DMS153 treated with DMSO at 0.1 percent for 48 hours (cell line): Measurements from ENCODE around the gene FAR2.
"Not testable (repeated sequence)": the region's sequence is repeated elsewhere in the genome, so short reads cannot be mapped to it uniquely, and the experiment has no call there.

Experiments
- DNase-seq: peaks from one replicate; lab custom pipeline; 2025; ENCODE audit not compliant: unreplicated experiment; lab: John Stamatoyannopoulos, UW

FAR2 gene

DNA sequence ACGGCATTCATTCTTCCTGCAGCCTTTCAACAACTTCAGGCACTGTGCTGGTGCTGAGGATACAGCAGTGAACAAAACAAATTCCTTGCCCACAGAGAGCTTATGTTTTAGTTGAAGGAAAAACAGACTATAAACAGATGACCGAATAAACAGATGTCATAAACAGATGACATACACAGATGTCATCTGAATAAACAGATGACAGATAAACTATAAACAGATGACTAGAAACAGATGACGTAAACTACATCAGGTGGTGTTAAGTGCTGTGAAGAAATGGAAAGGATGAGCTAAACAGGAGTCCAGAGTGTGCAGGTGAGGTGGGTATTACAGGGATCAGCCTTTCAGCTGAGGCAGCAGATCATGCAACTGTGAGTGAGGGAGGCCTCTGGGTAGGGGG is 80.9 kb downstream of the FAR2 start:
- no peak for DNase-seq

DNA sequence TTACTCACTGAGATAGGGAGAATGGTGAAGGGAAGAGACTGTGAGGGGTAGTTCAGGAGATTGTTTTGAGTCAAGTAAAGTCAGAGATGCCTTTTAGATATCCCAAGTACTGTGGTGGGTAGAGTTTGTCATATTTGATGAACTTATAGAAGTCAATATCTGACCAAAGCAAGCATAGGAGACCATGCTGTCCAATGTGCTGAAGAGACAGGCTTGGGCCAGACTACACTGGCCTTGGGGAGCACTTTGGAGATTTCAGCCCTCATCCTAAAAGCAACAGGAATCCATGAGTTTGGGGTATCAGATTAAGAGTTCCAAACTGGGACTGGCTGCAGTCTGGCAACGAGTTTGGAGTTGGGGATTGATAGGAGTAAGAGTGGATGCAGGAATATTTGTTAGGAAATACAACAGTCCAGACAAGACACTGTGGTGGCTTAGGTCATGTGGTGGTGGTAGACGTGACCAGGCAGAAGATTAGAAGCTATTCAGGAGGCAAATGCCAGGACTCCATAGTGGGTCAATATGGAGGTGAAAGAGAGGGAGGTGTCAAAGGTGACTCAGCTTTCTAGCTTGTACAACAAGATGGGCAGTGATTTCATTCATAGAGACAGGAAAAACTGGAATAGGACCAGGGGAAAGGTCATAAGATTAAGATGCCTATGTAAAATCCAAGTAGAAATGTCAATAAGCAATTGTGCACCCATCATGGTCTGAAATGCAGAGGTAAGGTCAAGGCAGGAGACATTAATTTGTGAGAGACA is 81.9 kb downstream of the FAR2 start:
- no peak for DNase-seq

DNA sequence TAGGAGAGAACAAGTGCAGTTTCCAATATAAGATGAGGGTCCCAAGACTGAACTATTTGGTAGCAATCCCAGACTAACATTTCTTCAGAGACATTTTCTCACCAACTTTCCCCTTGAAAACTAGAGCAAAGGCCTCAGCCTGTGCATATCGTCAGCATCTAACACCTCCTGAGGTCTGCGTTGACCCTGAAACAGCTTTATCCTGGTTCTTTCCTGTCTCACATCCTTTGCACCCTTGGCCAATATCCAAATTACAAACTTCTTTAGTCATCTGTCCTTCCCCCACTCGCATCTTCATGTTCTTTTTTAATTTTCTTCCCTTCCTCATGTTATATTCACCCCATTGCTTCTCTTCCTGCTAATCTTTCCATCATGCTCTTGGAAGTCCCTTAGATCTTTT is 83.0 kb downstream of the FAR2 start:
- no peak for DNase-seq

DNA sequence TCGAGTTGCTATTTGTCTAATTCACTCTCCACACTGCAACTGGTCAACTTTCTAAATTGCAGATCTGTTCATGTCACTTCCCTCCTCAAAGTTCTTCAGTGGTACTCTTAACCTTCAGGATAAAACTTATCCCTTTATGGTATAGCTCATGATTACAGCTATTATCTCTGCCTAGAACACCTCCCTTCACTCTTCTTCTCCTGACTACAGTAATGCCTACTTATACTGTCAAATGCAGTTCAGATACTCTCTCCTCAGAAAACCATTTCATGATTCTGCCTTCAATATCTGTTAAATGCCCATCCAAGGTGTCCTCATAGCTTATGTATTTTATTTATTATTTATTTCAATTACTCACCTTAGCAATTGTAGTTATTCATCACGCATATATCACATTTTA is 85.5 kb downstream of the FAR2 start:
- DNase-seq, result no peak

DNA sequence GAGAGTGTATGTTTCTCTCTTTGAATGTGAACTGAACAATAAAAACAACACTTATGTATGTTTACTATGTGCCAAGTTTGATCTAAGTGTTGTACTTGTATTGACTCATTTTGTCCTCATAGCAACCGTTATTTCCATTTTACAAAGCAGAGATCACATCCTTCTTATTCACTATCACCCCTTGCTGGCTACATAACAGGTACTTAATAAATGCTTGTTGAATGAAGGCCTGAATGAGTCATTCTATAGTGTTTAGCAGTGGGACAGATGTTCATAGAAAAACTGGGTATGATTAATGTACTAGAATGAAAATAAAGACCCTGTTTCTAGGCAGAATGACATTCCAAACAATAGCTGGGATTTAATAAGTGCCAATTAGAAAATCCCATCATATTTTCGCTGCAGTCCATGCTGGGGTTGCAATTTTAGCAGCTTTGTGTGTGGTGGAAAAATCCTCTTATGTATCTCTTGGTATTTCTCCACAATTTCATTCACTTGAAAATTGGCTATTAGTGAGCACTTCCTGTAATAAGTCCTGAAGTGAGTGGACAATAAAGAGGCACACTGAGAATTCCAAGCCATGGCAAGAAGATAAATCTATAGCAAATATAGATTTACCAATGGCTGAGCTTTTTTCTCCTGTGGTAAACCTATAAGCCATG is 86.0 kb downstream of the FAR2 start:
- no peak for DNase-seq

DNA sequence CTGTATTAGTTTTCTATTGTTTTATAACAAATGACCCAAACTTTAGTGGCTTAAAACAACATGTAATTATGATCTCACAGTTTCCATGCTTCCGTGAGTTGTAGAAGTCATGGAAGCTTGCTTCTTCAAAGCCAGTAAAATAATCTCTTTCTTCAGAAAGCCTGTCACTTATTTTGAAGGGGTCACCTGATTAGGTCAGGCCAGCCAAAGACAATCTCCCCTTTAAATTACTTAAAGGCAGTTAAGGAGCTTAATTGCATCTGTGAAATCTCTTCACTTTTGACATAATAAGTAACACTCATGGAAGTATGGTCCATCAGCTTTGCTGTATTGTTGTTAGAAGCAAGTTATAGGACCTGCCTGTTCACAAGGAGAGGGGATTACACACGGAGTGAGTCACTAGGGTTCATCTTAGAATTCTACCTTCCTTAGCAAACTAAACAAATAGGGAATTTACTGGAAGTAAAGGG is 89.8 kb downstream of the FAR2 start:
- no peak for DNase-seq

DNA sequence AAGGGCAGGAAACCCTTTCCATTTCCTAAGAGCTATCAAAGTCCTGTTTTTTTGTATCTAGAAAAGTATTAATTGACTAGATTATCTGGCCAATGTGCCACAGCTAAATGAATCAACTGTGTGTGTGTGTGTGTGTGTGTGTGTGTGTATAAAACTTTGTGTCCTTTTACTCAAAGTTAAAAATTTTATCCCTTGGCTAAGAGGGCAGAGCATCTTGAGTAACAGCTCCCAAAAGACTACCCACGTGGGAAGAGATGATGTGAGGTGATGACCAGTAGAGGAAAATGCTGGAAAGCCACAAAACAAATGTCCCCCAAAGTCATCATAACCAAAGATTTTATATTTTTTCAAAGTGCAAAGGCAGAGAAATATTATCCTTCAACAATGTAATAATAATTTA is 90.3 kb downstream of the FAR2 start:
- DNase-seq, result no peak

DNA sequence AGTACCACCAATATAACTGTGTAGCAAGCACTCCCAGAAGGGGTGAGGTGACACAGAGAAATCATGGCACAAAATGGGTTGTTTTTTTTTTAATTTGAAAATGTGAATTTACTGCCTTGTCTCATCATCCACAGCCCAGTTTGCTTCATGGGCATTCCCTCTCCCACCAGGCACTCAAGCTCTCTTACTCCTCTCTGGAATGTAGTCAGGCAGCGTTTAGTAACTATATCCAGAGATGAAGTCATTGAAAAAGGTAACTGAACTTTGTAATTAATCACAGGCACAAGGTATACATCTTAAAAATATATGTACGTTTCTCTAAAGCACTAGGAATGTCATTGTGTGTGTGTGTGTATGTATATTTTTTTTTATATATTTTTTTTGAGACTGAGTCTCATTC is 91.4 kb downstream of the FAR2 start:
- DNase-seq, result no peak

DNA sequence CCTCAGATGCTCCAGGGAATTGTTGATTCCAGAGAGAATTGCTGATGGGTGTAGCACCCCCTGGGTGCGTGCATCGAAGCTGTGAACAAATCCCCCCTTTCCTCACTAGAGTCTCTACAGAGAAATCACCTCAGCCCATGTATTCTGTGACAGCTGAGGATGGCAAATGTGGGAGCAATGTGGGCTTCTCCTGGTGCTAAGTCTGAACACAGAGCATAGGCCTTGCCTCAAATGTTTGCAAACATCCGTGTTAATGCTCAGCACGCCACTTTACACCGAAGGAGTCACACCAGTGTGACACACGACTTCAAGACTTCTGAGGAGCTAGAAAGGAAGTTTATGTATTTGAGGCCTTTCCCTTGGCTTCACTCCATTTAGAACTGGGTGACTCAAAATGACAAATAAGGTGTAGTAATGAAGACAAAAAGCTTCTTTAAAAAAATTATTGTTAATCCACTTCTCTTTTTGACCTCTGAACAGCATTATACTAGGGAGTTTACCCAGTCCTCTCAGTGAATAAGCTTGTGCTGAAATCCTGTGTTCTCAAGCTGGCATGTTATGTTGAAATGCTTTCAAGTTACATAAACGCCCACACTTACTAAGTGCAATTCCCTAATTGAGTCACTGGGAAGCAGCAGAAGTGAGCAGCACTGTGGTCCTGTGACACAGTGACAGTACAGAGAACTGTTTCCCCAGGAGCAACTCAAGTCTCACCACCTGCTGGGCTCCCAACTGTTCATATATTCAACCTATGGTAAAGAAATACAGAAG is 92.9 kb downstream of the FAR2 start:
- no peak for DNase-seq

DNA sequence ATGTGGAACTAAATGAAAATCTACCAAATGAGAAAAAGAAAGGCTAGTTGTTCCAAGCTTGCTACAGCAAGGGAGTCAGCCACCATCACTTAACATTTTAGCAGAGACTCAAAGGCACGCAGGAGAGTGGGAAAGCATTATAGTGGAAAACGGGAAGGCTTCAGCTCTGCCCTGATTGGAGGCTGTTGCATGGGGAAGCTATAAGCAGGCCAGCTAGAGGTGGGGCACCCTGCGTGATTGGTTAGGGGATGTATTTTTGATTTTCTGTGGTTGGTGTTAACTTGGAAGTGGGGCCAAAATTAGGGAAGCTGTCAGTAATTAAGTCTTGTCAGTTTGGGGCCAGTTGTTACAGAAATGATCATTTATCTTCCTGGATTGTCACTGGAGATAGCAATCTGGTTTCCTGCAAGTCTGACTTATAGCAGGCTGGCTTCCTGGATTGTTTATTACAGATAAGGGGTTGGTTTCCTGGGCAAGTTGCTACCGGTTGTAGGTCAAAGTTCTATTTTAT is 93.9 kb downstream of the FAR2 start:
- no peak for DNase-seq

DNA sequence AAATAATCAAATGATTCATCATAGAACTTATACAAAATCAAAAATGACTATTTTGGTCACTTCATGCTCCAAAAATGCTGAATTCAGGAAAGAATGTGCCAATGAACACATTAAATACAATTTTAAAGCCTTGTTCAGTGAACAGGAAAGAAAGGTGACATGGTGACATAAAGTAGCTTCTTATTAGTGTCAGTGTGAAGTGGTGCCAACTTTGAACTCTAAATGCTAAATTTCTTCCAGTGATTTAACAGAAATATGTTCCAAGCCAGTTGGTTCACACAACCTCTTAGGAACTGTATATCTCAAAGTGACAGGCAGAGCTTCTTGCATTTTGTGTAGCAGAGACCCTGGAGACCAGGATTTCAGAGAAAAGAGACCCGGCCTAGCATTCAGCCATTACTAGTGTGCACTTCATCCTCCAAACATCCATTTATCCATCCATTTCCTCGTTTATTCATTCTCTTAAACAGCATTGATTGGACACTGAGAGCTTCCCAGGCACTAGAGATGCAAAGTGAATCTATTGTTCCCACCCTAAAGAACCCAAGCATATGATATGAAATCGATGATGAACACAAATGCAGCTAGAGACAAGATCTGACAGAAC is 95.2 kb downstream of the FAR2 start:
- DNase-seq, result no peak

DNA sequence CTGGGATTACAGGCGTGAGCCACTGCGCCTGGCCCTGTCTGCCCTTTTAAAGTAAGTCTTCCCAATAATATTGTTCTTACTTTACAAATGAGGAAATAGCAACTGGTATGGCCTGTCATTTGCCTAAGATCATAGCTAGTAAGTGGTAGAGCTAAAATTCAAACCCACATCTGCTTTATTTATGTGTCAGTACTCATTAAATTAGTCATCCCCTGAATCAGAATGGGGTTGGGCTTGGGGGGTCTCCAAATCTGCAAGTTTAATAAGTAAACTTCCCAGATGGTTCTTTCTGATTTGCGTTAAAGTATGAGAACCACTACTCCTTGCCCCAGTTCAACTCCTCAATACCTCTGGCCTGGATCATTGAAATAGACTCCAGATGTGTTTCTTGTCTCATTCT is 96.2 kb downstream of the FAR2 start:
- no peak for DNase-seq

DNA sequence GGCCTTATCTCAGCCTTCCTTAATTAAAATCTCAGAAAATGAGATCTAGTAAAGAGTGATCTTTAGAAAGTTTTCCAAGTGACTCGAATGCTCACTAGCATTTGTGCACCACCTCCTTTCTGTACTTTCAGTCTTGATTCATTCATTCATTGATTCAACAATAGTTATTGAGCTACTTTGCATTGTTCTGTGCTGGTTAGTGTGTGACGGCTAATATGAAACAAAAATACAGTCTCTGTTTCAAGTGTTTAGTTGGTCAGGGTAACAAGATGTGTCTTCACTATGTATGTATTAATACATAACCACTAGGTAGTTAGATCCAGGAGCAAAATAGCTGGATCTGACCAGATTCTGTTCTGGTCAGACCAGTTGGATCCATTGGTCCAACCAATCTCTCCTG is 100.9 kb downstream of the FAR2 start:
- no peak for DNase-seq

DNA sequence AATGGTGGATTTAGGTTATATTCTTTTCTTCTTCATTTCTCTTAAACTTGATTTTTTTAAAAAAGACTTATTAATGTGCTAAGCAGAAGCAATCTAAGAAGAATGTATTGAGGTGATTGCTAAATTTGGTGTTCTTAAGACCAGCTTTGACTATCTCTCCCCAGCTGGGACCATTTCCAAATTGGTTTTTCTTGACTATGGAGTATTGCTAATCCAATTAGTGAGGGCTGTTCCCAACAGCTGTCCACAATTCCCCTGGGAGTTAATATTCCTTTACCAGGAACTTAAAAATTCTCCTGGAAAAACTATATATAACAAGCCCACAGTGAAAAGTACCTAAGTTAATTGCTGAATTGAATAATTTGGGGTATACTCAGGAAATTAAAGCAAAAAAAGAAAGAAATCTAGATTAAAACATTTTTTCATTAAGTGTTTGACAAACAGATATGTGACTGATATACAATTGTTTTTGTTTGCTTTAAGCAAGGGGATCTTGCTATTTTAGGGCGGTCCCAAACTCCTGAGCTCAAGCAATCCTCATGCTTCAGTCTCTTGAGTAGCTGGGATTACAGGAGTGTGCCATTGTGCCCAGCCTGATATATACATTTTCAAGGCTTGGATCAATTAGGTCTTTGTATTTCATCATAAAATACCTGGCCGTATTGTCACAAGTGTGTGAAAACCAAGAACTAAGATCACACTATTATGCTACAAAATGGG is 105.0 kb downstream of the FAR2 start:
- no peak for DNase-seq

DNA sequence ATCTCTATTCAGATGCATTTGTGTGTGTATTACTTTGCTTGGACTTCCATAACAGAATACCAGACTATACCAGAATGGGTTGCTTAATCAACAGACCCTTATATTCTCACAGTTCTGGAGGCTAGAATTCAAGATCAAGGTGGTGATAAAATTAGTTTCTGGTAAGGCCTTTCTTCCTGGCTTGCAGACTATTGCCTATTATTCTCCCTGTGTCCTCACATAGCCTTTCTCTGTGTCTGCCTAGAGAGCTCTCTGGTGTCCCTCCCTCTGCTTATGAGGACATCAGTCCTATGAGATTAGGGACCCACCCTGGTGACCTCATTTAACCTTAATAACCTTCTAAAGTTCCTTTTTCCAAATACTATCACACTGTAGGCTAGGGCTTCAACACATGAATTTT is 106.0 kb downstream of the FAR2 start:
- no peak for DNase-seq

DNA sequence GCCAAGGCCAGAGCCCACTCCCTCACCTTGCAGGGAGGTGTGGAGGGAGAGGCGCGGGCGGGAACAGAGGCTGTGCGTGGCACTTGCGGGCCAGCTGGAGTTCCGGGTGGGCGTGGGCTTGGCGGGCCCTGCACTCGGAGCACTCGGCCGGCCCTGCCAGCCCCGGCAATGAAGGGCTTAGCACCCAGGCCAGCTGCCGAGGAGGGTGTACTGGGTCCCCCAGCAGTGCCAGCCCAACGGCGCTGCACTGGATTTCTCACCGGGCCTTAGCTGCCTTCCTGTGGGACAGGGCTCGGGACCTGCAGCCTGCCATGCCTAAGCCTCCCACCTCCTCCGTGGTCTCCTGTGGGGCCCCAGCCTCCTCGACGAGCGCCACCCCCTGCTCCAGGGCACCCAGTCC is 107.5 kb downstream of the FAR2 start:
- no peak for DNase-seq

DNA sequence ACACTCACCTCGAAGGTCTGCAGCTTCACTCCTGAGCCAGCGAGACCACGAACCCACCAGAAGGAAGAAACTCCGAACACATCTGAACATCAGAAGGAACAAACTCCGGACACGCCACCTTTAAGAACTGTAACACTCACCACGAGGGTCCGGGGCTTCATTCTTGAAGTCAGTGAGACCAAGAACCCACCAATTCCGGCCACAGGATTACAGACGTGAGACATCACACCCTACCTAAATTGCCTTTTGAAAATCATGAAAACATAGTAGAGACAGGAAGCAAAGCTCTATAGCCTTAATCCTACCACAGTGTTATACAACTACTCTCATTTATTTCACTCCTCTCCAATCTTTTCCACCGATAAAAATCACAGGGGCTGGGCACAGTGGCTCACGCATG is 108.6 kb downstream of the FAR2 start:
- DNase-seq, result not testable (repeated sequence)

DNA sequence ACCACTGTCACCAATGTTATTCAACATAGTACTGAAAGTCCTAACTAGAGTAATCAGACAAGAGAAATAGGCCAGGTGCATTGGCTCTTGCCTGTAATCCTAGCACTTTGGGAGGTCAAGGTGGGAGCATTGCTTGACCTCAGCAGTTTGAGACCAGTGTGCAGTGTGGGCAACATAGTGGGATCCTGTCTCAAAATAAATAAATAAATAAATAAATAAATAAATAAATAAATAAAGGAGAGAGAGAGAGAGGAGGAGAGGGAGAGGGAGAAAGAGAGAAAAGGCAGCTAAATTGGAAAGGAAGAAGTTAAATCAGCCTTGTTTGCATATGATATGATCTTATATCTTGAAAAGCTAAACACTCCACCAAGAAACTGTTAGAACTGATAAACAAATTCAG is 115.3 kb downstream of the FAR2 start:
- no peak for DNase-seq

DNA sequence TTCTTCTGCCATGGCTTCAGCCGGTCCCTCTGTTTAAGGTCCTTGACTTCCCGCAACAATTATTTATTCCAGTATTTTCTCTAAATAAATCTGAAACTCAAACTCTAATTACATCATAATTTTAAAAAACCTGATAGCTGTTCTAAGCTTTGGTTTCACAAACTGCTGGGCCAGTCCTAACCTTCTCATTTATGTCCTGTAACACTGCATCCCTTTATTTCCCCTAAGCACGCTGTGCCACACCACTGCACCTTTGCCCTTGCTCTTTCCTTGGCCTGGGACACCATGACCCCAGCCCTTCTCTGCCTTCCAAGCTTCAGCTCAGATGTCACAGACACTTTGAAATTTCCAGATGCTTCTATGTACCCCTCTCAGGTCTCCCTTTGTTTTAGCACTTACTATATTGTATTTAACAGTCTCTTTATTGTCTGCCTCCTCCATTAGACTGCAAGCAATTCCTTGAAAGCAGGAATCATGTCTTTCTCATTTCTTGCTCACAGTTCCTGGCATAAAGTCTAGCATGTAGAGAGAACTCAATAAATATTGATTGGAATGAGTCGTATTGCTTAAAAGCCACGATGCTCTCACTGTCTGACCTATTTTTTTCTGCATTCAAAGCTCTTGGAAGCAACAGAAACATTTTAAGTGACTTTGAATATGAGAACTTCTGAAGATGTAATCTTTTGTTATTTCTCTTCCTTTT is 120.8 kb downstream of the FAR2 start:
- DNase-seq, result no peak

DNA sequence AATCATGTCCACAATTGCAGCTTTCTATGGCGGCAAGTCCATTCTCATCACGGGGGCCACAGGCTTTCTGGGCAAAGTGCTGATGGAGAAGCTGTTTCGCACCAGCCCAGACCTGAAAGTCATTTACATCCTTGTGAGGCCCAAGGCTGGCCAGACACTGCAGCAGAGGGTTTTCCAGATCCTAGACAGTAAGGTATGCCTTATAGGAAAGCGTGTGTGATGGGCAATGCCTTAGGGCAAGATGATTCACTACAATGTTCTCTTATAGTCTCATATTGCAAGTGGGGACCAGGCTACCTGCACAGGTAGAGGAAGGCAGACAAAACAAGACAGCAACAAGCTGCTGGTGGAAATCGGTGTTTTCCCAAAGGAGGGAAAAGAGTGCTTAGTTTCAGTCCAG is 121.4 kb downstream of the FAR2 start:
- DNase-seq, result no peak
